Measurements from ENCODE around the gene SHANK2.

The SHANK2 gene

DNA sequence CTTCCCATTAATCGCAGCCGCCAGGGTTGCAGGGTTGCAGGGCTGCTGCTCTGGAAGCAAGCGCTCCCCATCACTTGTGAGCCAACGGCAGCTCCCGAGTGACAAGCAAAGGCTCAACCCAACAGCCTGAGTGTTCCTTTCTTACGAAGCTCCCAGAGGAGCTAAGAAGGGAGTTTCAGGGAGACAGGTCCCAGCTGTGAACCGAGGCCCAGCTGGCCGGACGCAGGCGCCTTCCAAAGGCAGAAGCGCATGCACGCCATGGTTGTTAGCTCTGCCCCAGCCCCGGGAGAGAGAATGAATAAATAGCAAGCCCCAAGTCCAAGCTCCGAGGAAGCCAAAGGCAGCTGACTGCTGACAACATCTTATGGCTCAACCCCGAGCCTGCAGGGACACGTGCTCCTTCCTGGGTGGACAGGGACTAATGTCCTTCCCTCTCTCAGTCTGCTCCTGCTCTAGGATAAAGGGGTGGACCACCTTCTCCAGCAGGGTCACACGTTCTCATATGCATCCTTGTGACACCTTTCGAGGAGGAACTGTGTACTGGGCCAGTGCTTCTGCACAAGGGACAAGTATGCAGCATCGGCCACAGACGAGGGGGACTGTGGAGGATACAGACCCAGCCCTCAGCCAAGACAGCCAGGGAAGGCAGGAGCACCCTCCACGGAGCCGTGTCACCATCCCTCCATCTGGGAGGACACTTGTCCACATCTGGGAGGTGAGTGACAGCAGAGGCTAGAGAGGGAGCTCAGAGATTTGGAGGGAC is 29.9 kb downstream of the SHANK2 start:
- DNase-seq (ENCODE audit: low read depth, low spot score) = no peak

DNA sequence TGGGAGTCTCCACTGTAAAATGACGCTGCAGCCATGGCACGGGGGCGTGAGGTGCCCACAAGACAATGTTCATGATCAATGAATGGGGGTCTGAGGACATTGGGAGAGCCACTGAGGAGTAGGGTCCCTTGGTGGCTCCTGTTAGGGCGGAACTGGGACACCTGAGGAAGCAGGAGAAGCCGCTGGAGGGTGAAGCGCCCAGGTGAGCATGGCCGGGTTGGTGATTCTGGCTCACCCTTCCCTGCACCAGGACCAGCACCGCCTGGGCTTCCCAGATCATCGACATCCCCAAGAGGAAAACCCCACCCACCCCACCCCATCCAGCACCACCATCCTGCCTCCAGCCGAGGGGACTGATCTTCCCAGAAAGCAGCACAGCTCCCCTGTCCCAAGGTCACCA is 30.6 kb downstream of the SHANK2 start:
- no peak for DNase-seq (ENCODE audit: low read depth, low spot score)

DNA sequence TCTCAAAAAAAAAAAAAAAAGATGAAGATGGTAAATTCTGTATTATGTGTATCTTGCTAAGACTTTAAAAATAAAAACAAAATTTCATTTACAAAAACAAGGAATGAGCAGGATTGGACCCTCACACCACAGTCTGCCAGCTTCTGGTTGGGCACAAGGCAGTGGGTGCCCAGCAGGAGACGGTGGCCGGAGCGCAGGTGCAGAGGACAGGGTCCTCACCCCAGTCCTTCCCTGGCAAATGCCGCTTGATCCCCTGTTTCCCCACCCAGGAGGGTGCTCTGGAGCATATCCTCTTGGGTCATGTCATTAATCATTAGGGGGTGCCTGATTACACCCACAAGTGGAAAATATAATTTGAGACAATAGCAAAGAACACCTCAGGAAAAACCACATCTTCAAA is 31.2 kb downstream of the SHANK2 start:
- DNase-seq (ENCODE audit: low read depth, low spot score) = no peak

DNA sequence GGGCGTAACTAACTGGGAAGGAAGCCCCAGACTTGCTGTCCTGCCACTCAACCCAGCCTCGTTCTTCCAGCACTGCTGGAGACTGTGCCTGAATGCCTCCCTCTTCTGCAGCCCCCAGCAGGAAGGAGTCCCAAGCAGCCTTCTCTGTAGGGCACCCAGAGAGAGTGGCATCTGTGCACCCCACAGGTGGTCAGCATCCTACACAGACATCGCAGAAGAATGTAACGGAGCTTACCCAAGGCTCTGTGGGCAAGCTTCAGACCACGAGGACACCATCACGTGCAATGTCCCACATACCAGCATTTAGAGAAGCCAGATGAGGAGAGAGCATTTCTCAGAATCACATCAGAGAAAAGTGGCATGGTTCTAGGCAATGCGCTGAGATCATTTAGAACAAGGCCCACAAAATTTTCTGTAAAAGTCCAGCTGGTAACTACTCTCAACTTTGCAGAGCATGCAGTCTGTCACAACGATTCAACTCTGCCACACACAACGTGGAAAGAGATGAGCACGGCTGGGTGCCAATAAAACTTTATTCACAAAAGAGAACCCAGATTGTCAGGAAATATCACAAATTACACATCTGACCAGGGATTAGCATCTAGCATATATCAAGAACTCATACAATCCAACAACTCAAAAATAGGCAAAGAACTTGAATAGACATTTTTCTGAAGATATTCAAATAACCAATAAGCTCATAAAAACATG is 33.4 kb downstream of the SHANK2 start:
- no peak for DNase-seq (ENCODE audit: low read depth, low spot score)

DNA sequence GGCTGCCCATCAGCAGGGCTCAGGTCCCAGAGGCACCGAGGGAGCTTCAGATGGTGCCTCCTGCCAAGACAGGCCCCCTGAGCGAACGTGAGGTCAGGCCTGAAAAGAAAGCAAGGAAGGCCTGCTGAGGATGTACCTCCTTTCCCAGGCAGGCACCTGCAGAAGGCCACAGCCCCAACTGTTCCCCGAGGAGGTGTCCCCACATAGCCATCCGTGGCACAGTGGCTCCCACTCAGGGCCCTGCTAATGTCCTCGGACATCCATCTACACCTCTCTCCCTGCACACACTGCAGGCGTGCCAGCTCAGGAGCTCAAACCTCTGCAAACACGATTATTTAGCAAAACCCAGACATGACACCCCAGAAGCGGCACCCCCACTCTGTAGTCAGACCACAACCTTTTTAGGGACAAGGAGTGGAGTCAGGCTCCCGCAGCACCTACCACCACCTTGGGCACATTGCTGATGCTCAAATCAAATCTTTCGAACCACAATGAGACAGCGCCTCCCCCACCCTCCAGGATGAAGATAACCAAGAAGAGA is 36.9 kb downstream of the SHANK2 start:
- no peak for DNase-seq (ENCODE audit: low read depth, low spot score)

DNA sequence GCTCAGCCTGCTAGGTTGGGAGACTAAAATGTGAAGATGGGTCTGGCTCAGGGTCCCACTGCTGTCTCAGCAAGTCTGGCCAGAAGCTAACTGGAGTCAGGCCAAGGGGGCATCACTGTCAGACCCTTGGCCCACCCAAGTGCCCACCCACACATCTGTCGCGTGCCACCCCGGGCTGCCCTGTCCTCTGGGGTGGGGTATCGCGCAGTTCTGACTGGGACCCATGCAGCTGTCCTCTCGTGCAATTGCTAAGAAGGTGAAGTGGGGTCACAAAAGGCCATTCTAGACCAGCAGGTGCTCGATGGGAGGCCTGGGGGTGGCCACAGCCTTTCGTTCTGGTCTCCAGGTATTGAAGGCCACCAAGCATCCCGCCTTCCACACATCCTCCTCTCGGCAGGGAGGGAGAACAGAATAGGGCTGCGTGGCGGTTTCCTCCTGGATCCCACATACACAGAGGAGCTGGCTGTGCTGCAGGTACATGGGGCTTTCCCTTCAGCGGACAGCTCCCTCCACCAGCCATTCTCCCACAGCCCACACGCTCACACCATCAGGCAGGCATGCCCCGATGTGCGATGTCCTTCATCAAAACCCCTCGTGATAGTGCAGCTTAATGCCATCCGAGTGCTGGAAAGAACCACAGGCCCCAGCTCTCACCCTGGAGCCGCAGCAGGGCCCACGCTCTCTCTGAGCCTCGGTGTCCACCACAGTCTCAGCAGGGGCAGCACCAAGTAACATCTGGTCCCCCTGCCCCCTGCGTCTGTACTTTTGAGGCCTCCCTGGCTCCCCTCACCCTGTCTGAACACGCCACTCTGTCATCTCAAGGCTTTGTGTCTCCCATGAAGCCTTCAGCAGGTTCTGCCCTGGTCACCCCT is 37.6 kb downstream of the SHANK2 start:
- DNase-seq (ENCODE audit: low read depth, low spot score) = no peak

DNA sequence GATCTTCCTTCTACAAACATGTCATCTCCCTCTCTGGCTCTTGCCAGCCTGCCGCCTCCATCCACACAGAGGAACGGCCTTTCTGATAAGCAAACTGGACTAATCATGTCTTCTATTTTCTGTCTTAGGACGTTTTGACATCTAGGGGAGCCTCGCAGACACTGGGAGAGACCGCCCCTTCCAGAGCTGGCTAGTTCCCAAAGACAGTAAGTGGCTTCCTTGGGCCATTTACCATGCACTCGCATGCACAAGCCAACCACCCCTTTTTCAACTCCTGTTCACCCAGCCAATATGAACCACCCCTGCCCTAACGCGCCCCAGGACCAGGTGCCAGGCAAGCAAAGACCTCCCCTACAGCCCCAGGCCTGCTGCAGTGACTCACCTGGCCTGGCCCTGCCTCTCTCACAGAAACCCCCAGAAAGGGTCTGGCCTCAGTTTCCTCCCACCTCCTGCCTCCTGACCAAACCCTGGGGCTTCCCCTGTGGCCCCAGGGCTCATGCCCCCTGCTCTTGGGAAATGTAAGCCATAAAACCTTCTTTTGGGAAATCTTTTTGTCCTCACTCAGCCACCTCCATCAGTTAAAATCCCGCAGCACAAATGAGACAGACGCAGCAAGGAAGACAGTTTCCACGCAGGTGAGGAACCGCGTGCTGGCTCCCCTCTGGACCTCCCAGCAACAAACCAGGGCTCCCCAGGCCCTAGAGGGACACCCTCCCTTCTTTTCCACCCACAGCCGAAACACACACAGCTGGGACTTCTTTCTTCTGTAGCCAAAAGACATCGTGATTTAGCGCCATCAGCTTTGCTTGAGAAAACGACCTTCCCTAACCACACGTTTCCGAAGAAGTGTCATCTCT is 38.5 kb downstream of the SHANK2 start:
- DNase-seq (ENCODE audit: low read depth, low spot score) = no peak

DNA sequence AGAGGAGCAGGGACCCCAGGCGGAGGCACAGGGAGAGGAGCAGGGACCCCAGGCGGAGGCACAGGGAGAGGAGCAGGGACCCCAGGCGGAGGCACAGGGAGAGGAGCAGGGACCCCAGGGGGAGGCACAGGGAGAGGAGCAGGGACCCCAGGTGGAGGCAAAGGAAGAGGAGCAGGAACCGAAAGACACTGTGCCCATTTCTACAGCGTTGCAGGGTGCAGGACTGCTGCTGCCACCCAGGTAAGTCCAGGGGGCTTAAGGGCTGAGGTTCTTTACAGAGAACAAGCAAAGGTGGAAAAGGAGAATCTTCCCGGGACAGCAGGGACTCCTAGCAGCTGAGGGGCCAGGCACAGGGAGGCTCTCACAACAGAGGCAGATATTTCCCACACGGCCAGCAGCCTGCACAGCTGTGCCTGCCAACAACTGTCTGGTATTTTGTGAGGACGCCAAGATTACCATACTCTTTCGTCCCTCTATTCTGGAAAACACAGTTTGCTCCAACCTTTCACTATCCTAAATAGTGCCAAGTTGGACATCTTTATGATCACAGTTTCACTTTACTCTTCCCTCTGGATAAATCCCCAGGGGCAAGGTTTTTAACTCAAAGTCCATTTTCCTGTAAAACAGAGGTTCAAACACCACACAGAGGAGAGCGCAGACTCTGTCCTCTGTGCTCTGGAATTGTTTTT is 39.4 kb downstream of the SHANK2 start:
- no peak for DNase-seq (ENCODE audit: low read depth, low spot score)

DNA sequence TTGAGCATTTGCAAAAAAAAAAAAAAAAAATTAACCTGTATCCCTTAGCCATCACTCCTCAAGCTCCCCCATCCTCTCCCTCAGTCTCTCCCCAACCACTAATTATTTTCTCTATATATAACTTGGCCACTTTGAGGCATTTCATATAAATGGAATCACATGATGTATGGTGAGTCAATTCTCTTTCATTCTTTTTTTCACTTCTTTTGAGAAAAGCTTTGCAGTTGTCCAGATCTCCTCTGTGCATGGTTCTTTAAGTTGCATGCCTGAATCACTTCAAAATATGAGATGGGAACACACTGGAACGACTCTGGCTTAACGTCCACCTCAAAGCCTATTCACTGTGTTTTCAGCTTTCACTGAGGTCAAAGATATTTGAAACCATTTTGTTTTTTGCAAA is 40.7 kb downstream of the SHANK2 start:
- no peak for DNase-seq (ENCODE audit: low read depth, low spot score)

DNA sequence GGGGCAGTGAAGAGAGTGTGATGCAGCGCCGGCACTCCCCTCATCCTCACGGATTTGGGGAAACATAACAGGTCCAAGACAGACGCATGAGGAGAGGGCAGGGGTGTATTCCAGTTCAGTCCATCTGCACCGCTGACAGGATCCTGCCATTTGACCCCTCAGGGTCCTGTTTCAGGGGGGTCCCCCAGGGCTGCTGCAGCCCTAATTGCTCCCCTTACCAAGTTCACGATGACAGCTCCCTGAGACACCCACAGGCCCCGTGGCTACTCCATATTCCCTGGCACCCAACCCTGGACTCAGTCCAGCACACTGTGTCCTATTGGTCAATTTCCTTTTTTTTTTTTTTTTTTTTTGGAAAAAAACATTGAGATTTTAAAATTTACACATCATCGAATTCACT is 41.5 kb downstream of the SHANK2 start:
- DNase-seq (ENCODE audit: low read depth, low spot score) = no peak

DNA sequence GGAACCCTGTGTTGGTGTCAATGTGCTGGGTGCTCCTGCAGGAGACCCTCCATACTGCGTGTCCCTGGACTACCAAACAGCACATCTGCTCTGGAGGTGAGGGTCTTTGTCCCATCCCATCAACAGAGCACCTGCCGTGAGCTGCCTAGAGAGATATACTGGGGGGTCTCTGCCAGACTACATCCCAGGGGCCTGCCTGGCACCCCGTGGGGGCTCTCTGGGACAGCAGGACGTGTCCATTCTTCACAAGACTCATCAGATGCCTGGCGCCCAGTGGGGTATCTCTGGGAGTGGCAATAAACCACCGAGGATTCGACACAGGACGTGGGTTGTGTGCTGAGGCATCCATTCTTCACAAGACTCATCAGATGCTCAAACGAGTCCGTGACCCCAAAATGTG is 42.7 kb downstream of the SHANK2 start:
- no peak for DNase-seq (ENCODE audit: low read depth, low spot score)

DNA sequence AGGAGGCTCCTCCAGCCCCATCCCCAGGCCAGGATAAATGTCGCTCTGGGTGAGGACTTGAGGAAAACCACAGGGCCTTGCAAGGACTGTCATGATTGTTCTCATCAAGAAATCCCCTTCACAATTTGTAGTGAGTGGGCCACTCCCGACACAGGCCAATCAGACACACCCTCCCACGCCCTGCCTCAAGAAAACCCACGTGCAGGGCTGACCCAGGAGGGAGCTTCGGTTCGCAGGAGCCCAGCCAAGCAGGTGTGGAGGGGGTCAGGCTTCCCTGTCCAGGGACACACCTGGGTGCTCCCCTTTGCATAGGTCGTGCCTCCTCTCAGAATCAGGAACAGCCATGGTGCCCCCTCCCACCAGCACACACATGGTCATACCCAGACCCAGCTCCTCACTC is 43.2 kb downstream of the SHANK2 start:
- no peak for DNase-seq (ENCODE audit: low read depth, low spot score)

DNA sequence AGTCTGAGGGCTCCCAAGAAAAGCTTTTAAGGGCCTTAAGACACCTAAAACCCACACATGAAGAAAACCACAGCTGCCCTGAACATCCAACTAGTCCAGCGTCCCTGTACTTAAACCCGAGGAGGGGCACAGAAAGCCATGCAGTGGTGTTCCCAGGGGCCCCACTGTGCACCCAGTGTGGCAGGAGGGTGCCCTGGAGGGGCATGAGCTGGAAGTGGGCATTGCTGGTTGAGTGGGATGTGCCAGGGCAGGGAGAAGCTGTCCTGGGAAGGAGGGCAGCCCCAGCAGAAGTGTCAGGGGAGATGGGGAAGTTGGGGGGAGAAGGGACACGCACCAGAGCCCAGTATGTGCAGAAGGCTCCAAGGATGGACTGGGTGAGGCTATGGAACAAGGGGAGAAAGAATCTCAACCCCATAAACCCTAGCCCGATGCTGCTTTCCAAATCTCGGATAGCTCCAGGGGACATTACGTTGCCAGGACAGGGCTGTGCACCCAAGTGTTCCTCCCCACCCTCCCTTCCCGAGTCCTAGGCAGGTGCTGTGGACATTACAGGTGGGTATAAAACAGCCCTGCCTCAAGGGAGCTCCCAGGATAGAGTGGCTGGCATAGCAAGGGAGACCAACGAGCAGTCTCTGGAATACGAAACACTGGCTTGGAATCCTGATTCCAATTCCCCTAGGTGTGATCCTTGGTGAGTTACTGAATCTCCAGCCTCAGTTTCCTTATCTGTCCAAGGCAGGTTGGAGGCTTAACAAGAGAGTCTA is 44.2 kb downstream of the SHANK2 start:
- no peak for DNase-seq (ENCODE audit: low read depth, low spot score)

DNA sequence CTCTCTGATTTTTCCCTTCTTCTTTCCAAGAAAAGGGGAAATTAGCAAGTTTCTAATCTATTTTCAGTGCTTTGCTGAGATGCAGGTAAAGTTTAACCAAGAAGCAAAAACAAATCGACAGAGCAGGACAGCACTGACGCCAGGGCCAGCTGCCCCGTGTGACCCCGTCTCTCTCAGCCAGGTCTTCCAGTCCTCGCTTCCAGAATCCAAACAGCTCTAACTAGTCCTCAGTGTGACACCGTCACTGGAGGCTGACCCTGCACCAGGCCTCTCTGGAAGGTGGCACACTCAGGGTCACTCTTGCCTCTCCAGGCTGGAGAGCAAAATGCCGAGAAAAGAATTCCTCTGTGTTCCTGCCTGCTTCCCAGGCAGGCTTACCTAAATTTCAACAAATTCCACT is 44.8 kb downstream of the SHANK2 start:
- DNase-seq (ENCODE audit: low read depth, low spot score) = no peak

DNA sequence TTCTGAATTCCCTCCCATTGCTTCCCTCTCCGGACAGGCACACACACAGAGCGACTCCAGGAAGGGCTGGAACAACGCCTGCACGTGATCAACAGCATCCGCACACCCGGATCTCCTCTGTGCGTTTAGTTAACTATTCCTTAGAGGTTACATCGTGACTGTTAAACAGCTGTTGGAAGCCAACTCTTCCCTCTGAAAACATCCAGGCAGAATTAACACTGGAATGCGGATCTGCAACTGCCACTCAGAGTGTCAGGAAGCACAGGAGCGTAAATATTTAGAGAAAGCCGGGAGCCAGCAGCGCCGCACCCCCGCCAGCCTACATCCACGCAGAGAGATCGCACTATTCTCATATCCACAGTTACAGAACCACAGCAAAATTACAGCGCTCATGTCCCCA is 46.2 kb downstream of the SHANK2 start:
- DNase-seq (ENCODE audit: low read depth, low spot score) = no peak

DNA sequence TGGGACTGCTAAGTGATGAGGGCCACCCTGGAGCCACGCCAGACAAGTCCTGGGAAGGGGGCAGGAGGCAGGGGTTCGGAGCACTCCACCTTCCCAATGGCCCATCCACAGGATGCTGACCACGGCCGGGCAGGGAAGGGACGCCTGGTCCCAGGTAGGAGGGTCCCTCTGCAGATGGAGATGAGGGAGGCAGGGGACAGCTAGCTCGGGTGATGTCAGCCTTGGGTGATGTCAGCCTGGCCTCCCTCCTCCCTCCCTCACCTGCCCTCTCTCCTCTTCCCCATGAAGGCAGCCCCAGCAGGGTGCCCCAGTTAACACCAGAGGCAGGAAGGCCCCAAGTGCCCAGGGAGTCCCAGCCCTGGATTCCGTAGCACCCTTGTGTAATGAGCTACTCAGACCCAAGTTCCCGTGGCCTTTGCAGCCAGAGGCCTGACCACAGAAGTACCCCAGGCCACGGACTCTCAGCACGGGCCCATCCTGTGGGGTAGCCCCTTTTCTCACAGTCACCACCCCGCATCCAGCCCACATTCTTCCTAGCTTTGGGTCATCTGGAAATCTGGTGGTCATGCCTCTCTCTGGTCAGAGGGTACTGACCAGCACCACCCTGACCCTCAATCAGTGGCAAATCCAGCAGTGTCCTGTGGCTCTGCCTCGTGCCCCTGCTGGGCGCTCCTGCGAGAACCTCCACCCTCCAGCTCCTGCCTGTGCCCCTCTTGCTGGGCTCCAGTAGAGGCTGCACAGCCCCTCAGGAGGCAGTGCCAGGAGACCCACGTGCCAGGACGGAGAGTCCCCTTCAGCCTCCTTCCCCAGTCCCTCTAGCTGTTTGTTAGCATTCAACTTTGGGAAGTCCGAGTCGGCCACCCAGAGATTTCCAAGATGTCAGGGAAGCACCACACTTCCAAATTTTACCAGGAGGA is 47.4 kb downstream of the SHANK2 start:
- DNase-seq (ENCODE audit: low read depth, low spot score) = no peak

DNA sequence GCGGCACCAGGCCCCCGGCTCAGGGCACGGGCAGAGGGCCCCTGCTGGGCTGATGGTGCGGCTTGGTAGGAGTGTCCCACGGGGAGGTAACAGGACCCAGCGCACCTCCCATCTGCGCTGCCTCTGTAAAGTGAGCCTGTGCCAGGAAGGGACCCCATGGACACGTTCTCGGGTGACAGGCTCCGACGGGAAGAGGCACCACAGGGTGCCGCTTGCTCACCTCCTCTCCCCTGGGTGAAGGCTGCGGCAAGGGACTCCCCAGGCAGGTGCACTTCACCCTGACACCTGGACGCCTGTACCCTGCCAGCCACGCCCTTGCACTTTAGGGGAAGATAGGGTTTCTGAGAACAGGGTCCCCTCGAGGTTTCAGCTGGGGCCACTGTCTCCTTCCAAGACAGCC is 48.1 kb downstream of the SHANK2 start:
- DNase-seq (ENCODE audit: low read depth, low spot score) = no peak

DNA sequence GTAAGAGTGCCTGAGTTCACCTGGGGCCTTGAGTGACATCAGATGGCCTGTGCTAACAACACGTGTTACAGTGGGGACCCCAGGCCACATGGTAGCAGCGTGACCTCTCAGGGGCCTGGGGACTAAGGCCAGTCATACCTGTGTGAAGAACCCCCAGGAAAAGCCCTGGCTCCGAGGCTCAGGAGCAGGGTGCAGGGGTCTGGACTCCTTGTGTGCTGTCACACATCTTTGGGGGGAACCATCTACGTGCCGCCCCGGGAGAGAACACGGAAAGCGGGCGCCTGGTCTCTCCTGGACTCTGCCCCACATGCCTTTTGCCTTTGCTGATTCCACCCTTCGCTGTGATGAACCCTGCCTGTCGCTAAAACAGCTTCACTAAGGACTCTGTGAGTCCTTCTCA is 48.7 kb downstream of the SHANK2 start:
- DNase-seq (ENCODE audit: low read depth, low spot score) = no peak

DNA sequence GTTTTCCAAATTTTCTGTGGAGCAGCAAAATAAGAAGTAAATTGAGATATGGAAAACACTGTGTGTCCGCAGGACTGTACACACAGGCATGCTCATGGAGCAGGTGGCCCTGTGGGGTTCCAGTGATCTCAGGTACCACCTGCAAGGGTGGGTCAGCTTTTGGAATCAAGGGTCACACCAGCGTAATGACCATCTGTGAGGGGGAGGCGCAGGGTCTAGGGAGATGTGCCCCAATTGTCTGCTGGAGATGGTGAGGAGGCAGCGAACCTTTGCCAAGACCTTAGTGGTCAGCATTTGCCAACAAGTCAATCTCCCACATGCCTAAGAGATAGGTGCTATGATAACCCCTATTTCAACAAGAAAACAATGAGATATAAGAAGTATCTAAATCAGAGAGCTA is 49.4 kb downstream of the SHANK2 start:
- DNase-seq (ENCODE audit: low read depth, low spot score) = no peak
